ENCODE data around the gene COA8. TPM values are rescaled to one million over a fixed set of nuclear protein-coding genes. Genes with fewer than 3 reads are reported as not detected.

Gene COA8
- total RNA-seq, 1 experiment from 2014 or later = 62.3 TPM

DNA sequence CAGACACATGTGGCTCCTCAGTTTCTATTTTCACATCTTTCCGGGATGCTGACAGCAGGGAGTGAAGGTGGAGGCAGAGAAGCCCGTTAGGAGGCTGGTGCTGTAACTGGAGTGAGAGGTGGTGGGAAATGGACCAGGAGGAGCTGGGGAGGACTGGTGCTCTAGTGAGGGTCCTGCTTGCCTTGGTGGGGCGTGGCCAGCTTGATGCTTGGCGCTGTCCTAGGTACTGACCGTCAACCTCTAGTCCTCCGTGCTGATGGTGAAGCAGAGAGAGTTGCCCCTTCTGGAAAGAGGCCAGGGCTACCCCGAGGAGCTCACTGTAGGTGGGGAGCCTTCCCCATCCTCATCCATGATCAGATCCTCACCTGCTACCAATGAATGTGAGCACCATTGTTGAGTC is 32.4 kb upstream of the COA8 start:
- intact Hi-C loops (cut with micrococcal nuclease) = no loop called here
- Histone ChIP-seq H3K27me3 (ENCODE audit: low read length) (no peaks in the 10 kb centered on the region), H3K36me3 (ENCODE audit: low read depth, low read length) (peaks cover 4% of the 10 kb centered on the region; the same call in 1 of the 2 replicates), H3K9ac (ENCODE audit: low read length) (no peak overlapping the region), H3K9me3 (ENCODE audit: low read length) (no peaks in the 10 kb centered on the region), H4K20me1 (ENCODE audit: low read length) (peaks cover 8% of the 10 kb centered on the region; the same call in 1 of the 2 replicates), H3K79me2 (ENCODE audit: low read length) (peaks cover 41% of the 10 kb centered on the region), H3K4me2 (ENCODE audit: low read length) (peak overlapping the region; percentile 96), H3K9me2 (replicated peaks; ENCODE audit: low read length) (no peaks in the 10 kb centered on the region), H3K27ac (ENCODE audit: low read length) (no peak overlapping the region), H2AFZ (ENCODE audit: low read length) (no peak overlapping the region), H3K4me1 (ENCODE audit: insufficient read depth, low read length) (peaks cover 22% of the 10 kb centered on the region), H3F3A (ENCODE audit: low read length, unreplicated experiment) (no peaks in the 10 kb centered on the region), H3K4me3 (ENCODE audit: low read length) (peak overlapping the region; percentile 94)
- peak; percentile 32 for DNase-seq
- ChIA-PET POLR2A (ENCODE audit: unreplicated experiment) (no interaction called here), CTCF (no interaction called here)
- BruUV-seq (replicated peaks) = no TSS peak
- no peak for TF ChIP-seq EZH2 (IDR thresholded peaks at IDR 0.05; ENCODE audit: low read length, unreplicated experiment)
- TF ChIP-seq EZH2phosphoT487 (IDR thresholded peaks at IDR 0.05; ENCODE audit: borderline replicate concordance, low read length) = no peak
- TF ChIP-seq, protein P1, sequence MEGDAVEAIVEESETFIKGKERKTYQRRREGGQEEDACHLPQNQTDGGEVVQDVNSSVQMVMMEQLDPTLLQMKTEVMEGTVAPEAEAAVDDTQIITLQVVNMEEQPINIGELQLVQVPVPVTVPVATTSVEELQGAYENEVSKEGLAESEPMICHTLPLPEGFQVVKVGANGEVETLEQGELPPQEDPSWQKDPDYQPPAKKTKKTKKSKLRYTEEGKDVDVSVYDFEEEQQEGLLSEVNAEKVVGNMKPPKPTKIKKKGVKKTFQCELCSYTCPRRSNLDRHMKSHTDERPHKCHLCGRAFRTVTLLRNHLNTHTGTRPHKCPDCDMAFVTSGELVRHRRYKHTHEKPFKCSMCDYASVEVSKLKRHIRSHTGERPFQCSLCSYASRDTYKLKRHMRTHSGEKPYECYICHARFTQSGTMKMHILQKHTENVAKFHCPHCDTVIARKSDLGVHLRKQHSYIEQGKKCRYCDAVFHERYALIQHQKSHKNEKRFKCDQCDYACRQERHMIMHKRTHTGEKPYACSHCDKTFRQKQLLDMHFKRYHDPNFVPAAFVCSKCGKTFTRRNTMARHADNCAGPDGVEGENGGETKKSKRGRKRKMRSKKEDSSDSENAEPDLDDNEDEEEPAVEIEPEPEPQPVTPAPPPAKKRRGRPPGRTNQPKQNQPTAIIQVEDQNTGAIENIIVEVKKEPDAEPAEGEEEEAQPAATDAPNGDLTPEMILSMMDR (conservative IDR thresholded peaks at IDR 0.05; ENCODE audit: low read depth, low read length) = no peak
- ATAC-seq = no peak

DNA sequence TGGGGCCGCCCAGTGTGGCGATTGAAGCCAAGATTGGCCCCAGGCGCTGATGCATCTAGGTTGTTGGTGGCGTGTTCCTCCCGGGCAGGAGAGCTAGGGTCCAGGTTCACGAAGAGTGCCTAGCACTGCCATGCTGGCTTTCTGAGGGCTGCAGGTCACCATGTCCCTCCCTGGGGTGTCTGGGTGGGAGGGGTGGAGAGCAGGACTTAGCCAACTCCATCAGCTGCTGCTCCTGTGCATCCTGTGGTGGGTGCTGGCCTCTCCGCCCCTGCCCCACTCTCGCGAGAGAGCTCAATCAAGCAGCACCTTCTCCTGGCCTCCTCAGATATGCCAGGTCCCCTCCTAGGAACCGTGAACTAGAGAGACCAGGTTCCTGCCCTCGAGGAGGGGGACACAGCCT is 31.9 kb upstream of the COA8 start:
- BruUV-seq (replicated peaks) = no TSS peak
- Histone ChIP-seq H3K9me2 (replicated peaks; ENCODE audit: low read length) (no peaks in the 10 kb centered on the region), H3K27ac (ENCODE audit: low read length) (no peak overlapping the region), H3K4me2 (ENCODE audit: low read length) (peak overlapping the region; percentile 96), H2AFZ (ENCODE audit: low read length) (no peak overlapping the region), H3K27me3 (ENCODE audit: low read length) (no peaks in the 10 kb centered on the region), H3K9me3 (ENCODE audit: low read length) (no peaks in the 10 kb centered on the region), H3K4me1 (ENCODE audit: insufficient read depth, low read length) (peaks cover 22% of the 10 kb centered on the region), H3F3A (ENCODE audit: low read length, unreplicated experiment) (no peaks in the 10 kb centered on the region), H3K79me2 (ENCODE audit: low read length) (peaks cover 41% of the 10 kb centered on the region), H4K20me1 (ENCODE audit: low read length) (peaks cover 8% of the 10 kb centered on the region; the same call in 1 of the 2 replicates), H3K36me3 (ENCODE audit: low read depth, low read length) (peaks cover 4% of the 10 kb centered on the region; the same call in 1 of the 2 replicates), H3K9ac (ENCODE audit: low read length) (no peak overlapping the region), H3K4me3 (ENCODE audit: low read length) (peak overlapping the region; percentile 94; the same call in 1 of the 2 replicates)
- ChIA-PET POLR2A (ENCODE audit: unreplicated experiment) (no interaction called here), CTCF (no interaction called here)
- no peak for DNase-seq
- no peak for ATAC-seq
- intact Hi-C loops (cut with micrococcal nuclease) = no loop called here
- TF ChIP-seq EZH2phosphoT487 (IDR thresholded peaks at IDR 0.05; ENCODE audit: borderline replicate concordance, low read length) = no peak
- TF ChIP-seq EZH2 (IDR thresholded peaks at IDR 0.05; ENCODE audit: low read length, unreplicated experiment) = no peak
- TF ChIP-seq, protein P1 (conservative IDR thresholded peaks at IDR 0.05; ENCODE audit: low read depth, low read length) = no peak

DNA sequence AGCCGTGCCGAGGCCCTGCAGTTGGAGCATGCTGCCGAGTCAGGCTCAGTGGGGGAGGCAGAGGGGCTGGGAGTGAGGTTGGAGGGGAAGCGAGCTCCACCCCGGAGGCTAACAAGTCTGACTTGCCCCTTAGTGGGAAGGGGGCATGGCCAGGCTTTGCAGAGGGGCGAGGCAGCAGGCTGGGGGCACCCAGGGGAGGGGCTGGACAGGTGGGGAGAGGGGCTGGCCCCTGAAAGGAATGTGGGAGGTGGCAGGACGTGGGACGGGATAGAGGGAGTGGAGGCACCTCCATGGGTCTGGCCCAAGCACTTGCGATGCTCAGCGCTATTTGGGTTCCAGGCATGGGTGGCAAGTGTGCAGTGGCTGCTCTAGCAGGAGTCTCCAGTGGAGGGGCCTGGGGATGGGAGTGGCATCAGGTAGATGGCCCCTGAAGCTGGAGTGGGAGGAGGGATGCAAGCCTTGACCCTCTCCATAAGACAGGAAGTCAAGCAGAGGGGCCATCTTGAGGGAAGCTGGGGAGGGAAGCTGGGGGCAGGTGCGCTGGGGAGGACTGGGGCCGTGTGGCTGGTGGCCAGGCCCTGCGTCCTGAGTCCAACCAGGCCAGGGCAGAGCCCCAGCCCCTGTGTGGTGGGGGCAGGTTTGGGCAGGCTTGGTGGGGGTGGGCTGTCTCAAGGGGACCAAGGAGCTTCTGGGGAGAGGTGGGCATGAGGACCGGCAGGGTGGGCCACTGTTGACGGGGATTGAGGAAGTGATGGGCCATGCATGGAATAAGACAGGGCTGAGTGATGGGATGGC is 31.1 kb upstream of the COA8 start:
- DNase-seq (no peak), ATAC-seq (no peak)
- TF ChIP-seq EZH2phosphoT487 (IDR thresholded peaks at IDR 0.05; ENCODE audit: borderline replicate concordance, low read length) = no peak
- TF ChIP-seq, protein P1 (conservative IDR thresholded peaks at IDR 0.05; ENCODE audit: low read depth, low read length) = no peak
- no peak for TF ChIP-seq EZH2 (IDR thresholded peaks at IDR 0.05; ENCODE audit: low read length, unreplicated experiment)
- no peak overlapping the region for H3K4me3 ChIP-seq (ENCODE audit: low read length)
- peaks cover 8% of the 10 kb centered on the region; the same call in 1 of the 2 replicates for H4K20me1 ChIP-seq (ENCODE audit: low read length)
- no peaks in the 10 kb centered on the region for H3K27me3 ChIP-seq (ENCODE audit: low read length)
- no peaks in the 10 kb centered on the region for H3F3A ChIP-seq (ENCODE audit: low read length, unreplicated experiment)
- no TSS peak for BruUV-seq (replicated peaks)
- peaks cover 22% of the 10 kb centered on the region for H3K4me1 ChIP-seq (ENCODE audit: insufficient read depth, low read length)
- peaks cover 41% of the 10 kb centered on the region for H3K79me2 ChIP-seq (ENCODE audit: low read length)
- intact Hi-C loops (cut with micrococcal nuclease) = no loop called here
- 0 out of 2 replicates have a peak overlapping the region, but pooled peaks have one; percentile 96 for H3K4me2 ChIP-seq (ENCODE audit: low read length)
- H3K9ac ChIP-seq (ENCODE audit: low read length) = no peak overlapping the region
- no peak overlapping the region for H2AFZ ChIP-seq (ENCODE audit: low read length)
- no peak overlapping the region for H3K27ac ChIP-seq (ENCODE audit: low read length)
- CTCF ChIA-PET = no interaction called here
- H3K9me2 ChIP-seq (replicated peaks; ENCODE audit: low read length) = no peaks in the 10 kb centered on the region
- peaks cover 4% of the 10 kb centered on the region; the same call in 1 of the 2 replicates for H3K36me3 ChIP-seq (ENCODE audit: low read depth, low read length)
- POLR2A ChIA-PET (ENCODE audit: unreplicated experiment) = interaction anchor here (0.6 kb wide), 1 partner anchor 12 kb away, joined by 3 read pairs; no protein-coding TSS in a partner anchor
- no peaks in the 10 kb centered on the region for H3K9me3 ChIP-seq (ENCODE audit: low read length)

Measured in PC-3 (cell line).